ENCODE measurements around the gene PSMA3.

PSMA3 gene

DNA sequence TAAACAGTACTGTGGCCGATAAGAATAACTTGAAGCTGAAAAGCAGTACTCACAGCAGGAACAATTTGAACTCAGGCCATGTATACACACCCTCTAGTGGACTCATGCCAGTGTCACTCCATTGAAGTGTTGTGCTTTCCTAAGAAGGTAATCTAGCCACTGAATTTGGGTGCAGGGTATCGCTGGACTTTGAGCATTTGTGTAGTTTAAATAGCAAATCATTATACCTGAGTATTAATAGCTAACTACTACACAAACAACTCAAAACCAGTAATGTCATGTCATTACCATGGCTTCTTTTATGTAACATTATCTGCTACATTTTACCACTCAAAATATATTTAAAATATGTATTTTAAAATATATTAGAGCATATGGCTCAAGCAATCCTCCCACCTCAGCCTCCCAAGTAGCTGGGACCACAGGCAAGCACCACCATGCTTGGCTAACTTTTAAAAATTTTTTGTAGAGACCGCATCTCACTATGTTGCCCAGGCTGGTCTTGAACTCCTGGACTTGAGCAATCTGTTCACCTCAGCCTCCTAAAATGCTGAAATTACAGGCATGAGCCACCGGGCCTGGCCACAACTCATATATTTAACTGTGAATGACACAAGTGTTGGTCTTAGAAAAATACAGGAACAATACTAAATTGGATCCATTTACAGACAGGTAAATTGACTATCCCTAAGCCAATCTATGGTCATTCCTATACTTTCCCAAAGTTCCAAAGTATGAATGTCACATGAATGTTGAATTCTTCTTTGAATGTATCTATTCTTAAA is 28.1 kb downstream of the PSMA3 start:
- no peak for DNase-seq

DNA sequence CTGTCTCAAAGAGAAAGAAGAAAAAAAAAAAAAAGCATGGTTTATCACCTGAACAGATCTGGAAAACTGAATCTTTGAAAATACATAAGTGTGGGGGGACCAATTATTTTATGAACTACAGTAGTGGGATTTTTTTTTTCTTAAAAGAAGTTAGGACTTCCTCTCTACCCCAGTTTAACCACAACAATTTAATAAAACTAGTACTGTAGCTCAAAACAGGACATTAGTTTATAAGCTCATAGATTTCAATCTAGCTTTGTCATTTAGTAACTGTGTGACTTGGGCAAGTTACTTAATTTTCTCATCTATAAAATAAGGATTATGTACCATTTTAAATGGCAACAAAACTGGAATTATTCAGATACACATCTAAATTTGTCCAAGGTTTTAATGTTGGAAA is 30.2 kb downstream of the PSMA3 start:
- DNase-seq = no peak

DNA sequence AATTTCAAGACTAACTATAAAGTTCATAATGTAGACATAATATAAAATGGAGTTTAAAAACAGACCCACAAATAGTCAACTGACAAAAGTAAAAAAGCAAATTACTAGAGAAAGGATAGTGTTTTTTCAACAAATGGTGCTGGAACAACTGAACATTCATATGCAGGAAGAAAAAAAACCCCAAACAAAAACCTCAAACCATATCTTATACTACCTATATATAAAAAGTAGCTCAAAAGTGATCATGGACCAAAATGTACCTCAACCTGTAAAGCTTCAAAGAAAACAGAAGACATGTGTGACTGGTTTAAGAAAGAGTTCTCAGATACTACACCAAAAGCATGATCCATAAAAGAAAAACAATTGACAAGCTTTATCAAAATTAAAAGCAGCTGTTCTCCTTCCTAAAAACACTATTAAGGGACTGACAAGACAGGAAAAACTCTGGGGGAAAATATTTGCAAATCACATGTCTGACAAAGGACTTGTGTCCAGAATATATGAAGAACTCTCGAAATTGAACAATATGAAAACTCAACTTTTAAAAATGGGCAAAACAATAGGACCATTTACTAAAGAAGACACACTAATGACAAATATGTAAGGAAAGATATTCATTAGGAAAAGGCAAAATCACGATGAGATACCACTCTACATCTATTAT is 31.0 kb downstream of the PSMA3 start:
- DNase-seq = no peak

DNA sequence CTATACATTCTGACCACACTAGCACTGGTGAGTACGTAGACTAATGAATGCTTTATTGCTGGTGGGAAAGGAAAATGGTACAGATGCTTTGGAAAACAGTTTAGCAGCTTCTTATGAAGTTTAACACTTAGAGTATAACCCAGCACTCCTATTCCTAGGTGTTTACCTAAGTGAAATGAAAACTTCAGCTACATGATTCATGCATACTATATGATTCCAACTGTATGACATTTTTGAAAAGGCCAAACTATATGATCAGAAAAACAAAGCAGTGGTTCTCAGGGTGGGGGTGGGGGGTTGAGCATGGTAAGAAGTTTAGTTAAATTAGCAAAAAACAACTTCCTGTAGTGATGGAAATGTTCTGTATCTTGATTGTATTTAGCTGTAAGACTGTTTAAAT is 31.6 kb downstream of the PSMA3 start:
- DNase-seq = no peak

DNA sequence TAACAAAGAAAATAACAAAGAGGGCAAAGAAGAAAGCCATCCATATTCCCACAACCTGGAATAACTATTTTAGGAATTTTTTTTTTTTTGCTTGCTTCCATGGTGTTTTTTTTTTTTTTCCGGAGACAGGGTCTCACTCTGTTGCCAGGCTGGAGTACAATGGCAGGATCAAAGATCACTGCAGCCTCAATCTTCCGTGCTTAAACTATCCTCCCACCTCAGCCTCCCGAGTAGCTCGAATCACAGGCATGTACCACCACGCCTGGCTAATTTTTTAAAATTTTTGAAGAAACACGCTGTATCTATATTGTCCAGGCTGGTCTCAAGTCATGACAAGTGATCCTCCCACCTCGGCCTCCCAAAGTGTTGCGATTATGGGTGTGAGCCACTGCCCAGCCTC is 33.5 kb downstream of the PSMA3 start:
- DNase-seq = no peak

DNA sequence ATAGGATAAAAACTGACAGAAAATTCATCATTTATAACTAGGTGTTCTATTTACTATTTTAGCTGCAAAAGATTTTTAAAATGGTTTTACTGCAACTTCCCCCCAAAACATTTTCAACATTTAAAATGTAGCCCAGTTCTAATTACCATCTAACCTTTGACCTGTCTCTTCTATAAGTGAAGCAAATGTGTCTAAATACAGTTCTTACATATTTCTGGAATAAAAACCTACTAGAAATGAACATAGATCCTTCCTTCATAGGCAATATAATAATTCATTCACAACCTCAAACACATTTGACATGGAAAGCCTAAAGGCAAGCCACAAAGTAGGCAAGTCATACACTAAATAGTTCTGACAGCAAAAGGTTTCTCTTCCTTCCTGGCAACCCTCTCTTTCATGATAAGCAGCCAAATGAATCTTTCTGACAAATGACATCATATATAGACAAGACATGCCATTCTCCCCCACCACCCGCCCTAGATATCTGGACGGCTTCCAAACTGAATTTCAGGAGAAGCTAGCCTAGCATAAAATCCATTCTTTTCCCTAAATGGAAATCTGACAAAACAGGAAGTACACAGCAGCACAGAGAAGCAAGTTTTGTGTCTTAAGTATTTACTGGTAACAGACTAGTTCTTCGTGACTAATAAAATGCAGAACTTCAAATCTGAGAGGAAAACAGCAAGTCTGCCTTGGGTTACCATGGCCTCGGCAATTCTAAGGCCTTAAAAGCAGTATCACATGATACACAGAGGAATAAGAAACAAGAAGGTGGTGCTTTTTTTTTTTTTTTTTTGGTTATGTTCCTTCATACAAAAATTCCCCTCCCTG is 36.5 kb downstream of the PSMA3 start:
- no peak for DNase-seq

DNA sequence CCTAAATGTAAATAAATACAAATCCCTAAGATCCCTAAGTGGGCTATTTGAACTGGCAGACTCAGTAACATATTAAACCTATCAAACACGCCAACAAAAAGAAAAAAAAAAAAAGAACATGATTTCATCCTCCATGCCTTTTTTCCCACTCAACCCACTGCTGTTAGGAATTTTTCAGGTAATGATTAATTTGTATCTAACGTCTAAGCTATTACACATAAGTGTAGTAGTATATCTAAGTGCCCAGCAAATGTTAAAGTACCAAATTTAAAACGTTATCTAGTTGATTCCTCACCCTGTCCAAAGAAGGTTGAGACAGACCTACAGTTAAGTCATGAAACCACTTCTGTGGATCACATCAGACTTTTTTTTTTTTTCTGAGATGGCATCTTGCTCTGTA is 37.3 kb downstream of the PSMA3 start:
- no peak for DNase-seq

DNA sequence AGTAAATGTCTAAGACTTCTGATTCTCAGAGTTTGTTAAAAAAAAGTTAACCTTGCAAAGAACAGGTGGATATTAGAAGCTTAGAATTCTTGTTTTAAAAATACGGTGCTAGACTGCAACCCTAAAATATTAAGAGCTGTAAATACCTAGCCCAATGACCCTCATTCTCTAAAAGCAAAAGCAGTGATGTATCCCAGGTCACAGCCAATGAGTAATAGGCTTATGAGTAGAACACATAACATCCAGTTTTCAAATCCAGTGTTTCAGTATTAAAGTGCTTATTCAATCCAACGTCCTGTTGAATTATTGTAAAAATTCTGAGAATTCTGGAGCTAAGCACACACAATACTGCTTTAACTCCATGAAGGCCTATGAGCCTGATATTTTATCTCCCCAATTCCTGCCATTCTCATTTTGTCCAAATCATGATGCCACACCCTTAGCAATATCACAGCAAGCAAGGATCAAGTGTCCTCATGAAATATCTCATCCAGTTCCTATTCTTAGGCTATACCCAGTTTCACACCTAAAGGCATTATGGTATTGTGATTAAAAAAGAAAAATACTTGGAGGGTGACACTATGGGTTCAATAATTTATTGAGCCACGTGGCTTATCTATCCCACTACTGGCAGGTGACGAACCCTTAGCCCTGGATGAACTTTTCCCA is 38.4 kb downstream of the PSMA3 start:
- DNase-seq = no peak

DNA sequence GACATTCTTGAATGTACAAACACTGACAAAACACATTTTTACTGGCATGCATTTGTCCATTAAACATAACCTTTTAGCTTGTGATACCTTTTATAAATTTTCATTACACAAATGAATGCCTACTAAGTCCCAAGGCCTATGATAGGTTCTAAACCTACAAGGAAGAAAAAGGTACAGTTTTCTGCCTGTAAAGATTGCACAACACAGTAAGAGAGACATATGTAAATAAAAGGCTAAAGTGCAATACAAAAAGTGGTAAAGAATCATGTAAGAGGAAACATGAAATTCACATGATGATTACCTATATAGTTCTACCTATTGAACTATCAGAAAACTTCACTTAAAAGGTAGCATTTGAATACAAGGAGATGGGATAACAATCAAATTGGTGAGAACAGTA is 39.1 kb downstream of the PSMA3 start:
- DNase-seq = no peak

DNA sequence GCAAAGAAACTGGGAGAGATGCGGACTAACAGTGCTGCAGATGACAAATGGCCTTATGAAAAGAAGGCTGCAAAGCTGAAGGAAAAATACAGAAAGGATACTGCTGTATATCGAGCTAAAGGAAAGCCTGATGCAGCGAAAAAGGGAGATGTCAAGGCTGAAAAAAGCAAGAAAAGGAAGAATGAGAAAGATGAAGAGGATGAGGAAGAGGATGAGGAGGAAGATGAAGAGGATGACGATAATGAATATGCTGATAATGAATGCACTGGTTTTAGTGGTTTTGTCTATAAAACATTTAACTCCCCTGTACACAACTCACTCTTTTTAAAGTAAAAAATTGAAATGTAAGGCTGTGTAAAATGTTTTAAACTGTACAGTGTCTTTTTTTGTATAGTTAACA is 40.5 kb downstream of the PSMA3 start:
- no peak for DNase-seq

DNA sequence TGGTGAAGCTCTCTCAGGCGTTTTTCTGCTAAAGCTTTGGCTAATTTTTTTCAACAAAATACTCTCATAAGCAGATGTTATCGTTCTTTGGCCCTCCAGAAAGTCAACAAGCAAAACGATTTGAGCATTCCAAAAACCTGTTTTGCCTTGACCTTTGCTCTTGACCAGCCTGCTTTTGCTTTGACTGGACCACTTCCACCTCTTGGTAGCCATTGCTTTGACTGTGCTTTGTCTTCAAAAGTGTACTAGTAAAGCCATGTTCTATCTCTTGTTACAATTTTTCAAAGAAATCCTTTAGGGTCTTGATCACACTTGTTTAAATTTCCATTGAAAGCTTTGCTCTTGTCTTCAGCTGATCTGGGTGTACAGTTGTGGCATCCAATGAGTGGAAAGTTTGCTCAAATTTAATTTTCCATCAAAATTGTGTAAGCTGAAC is 43.0 kb downstream of the PSMA3 start:
- no peak for DNase-seq

DNA sequence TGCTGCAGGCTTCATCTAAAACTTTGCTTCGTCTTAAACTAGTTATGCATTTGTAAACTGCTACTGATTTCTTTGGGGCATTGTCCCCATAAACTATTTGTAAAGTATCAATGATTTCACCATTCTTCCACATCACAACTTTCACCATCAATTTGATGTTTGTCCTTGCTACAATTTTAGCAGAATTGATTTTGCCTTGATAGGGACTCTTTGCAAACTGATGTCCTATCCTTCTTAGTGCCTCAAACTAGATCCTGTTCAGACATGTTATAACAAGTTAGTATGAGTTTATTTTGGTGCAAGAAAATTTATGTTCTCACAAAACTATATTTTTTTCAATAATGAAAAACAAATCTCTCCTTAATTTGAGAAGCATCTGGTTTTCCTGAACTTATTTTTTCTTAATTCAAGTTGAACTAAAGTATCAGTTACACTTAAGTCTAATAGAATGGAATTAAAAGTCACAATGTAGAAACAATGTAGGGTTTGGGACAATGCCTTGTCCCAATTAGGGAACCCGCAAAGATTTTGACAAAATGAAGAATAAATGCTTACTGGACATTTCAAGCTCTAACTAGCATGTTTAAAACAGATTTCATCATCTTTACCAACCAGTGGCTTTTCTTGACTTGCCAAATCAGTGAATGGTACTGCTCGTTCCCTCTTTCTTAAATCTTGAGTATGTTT is 43.6 kb downstream of the PSMA3 start:
- no peak for DNase-seq

DNA sequence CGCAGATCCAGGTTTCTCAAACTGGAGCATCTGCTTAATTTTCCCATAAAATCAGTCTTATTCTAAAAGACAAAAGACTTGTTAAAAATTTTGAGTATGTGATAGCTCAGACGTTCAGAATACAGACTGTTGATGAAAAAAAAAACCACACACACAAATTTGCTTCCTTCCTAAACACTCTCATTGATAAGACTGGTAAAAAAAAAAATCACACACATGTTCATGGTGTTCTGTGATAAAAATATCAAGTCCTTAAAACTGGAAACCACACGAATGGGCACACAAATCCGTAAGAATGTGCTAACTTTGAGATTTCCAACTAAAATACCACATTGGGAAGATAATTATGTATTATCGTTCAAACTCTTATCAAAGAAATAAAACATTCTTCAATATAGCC is 47.0 kb downstream of the PSMA3 start:
- no peak for DNase-seq

DNA sequence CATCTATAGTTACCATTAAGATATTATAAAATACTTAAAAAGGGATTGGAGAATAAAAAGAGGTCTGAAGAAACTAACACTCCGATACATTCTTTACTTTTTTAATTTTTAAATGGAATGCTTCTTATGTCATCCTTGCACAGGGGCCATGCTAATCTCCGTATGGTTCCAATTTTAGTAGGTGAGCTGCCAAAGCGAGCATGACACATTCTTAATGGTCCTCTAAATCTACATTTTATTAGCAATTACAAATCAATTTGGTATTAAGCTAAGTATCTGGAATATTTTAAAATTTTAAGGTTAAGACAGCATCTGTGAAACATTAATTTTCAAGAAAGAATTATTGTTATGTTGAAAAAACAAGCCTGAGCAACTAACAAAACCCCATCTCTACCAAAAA is 47.5 kb downstream of the PSMA3 start:
- no peak for DNase-seq

DNA sequence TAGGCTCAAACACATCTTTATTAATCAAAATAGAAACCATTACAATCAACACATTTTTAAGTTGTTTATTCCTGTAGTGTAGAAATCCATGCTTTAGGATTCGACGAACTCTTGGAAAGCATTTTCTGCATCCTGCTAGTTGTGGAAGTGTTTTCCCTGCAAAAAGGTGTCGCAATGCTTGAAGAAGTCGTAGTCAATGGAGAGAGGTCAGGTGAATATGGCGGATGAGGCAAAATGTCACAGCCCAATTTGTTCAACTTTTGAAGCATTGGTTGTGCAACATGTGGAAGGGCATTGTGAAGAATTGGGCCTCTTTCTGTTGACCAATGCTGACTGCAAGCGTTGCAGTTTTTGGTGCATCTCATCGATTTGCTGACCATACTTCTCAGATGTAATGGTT is 49.6 kb downstream of the PSMA3 start:
- no peak for DNase-seq

DNA sequence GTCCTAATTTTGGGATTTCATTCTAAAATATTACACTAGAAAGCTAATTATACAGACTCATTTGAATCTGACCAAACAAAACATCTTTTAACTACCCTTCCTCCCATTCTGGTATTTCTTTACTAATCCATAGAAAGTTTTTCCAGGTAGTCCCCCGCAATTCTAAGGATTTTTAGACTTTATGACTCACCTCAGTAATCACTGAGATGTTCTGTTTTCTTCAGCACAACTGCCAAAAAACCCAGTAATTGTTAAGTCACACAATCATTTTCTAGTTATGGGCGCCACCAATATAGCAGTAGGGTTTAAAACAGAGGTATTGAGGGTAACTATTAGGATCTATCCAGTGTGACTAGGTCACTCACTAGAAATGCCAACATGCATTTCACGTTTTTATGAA is 52.1 kb downstream of the PSMA3 start:
- no peak for DNase-seq

DNA sequence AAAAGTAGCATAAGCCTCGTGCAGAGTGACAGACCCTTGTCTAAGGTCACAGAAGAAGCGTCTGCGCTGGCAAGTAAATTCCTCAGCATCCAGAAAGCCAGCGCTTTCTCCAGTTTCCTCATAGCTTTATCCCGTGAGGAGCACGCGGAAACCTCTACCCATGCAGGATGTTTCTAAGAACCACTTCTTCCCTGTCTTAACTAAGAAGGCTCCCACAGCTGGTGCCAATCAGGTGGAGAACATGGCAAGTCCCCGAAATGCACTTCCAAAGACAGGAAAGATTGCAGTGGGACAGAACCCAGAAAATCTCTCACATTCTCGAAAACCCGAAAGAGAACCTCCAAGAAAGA is 52.7 kb downstream of the PSMA3 start:
- no peak for DNase-seq

DNA sequence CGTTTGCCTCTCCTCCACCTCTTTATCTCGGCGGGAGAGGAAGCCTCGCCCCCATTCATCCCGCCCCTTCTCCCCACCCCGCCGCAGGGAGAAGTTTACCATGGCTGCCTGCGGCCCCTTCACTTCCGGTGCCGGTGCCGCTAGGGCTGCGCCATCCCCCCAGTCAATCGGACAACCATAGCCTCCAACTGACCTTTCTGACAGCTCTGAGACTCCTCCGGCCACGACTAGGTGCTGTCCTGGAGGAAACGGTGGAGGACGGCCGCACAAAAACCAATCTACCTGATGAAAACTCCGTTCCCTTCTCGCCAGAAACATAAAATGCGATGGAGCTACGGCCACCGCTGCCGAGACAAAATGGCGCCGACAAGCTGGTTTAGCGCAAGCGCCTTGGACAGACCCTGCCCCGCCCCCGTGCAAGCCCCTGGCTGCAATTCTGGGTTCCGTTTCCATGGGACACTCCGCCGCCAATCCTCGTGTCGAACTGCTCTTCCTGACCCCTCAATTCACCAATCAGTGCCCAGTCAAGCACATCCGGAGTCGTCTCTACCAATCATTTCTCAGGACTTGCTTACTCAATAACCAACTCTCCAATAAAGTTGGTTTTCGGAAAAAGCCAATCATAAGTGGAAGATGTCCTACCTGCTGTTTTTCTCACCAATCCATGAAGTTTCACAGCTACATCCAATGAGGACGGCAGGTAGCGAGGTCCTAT is 53.3 kb downstream of the PSMA3 start:
- DNase-seq = peak; percentile 79

DNA sequence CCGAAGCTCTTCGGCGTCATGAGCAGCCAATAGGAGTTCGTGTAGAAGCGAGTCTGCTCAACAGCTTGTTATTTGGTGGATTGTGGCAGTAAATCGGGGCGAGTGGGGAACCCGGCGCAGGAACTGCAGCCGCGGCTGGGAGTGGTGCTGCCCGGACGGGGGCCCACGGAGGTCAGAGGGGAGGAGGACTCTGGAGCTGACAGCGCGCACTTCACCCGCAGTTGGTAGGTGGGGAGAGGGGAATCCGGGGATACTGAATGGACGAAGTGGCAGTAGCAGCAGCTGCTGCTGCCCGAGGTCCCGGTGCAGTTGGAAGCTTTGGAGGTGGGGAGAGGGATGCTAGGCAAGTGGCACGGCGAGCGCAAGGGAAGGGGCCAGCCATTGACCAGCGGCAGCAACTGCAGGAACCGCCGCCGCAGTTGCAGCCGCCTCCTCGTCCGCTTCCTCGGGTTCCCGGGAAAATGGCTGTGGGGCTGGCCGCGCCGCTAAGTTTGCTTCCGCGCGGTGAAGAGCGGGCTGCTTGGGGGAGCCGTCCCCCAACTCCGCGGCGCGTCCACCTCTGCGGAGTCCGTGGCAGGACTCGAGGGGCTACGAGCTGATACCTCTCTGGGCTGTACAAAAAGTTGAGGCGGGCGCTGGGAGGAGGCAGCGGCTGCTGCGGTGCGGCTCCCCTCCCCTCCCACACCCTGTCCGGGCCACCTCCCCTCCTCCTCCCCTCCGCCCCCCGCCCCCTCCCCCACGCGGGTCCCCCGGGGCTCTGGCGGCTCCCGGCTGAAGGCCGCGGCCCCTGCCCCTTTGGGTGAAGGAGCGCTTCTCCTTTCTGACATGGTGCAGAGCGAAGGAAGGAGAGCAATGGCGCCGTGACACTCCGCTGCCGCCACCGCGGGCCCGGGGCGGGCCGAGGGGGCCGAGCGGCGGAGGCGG is 54.1 kb downstream of the PSMA3 start, which contains the start of gene ARID4A:
Gene ARID4A, plus strand, starts transcription at position 79 of the 924 bp plus-strand sequence. CDS start 1,300 bp downstream, outside the sequence.
- peak; percentile 30 for DNase-seq

DNA sequence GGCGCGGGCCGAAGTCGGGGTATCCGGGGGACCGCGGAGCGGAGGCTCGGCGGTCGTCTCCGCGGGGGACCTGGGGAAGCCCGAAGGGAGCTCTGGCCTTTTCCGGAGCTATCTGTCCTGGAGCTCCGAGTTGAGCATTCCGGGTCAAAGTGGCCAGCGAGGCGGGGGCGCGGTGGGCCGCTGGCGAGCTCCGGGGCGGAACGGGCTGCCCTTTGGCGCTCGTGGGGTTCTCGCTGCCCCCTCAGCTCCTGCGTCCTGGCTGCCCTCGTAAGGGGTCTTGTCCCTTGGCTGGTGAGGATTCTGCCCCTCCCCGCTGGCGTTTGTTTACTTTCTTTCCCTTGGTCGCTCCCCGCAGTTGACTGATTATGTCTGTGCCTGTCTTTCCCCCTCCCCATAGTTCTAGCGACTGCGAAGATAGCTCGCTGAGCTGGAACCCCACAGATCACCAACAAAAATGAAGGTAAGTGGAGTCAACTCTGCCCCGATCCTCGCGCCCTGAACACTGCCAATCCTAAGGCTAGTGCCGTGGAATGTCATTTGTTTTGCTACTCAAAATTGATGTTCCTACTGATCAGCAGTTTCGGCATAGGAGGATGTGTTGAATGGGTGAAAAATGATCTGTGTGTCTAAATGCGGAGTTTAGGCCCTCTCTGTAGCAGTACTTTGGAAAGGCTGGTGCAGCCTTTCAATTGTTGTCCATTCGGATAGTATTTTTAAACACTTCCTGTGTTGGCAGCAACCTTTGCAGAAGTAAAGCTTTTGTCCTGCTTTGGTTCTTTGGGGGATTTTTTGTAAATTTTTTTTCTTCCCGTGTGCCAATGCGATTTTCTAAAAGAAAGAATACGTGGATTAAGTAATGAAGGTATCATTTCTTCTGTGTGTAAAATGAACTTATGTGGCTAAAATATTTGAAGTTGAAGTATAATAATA is 55.0 kb downstream of the PSMA3 start:
- no peak for DNase-seq

Measured in 8988T (cell line).